Stimulated activated CD4-positive, alpha-beta T cell treated with anti-CD3 and anti-CD28 coated beads, Interleukin-4, amount 100 ng/mL, for 1 hour (primary cell): Measurements from ENCODE around the gene TNS1.

ENCODE experiments used
- DNase-seq: peaks from one replicate; pipeline ENCODE4 v3.0.0-alpha.2; 2020

The TNS1 gene

GRCh38 chr2:217892560-217892959, 110.2 kb downstream of the TNS1 start:
- no peak for DNase-seq

GRCh38 chr2:217890445-217890844, 112.3 kb downstream of the TNS1 start:
- no peak for DNase-seq

DNA sequence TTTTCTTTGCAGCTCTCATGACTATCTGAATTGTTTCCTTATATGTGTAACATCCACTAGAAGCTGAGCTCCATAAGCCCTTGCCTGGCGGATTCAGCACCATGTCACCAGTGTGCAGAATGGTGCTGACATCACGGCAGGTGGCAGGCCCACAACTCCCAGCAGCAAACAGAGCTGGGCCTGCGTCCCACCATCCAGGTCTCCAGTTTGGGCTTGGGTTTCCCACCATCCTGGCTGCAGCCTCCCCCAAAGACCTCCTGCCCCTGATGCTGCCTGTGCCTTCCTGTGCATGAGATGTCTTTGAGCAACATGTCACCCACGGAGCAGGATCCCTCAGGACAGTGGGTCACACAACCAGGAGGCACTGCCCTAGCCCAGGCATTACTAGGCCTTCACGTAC, 113.1 kb downstream of the TNS1 start:
- no peak for DNase-seq

GRCh38 chr2:217887841-217888701, 114.7 kb downstream of the TNS1 start:
- no peak for DNase-seq

- peak; percentile 63 for DNase-seq
Observed at GRCh38 chr2:217886720-217887309, 116.0 kb downstream of the TNS1 start.

- DNase-seq, result no peak
Observed at GRCh38 chr2:217886091-217886490, 116.7 kb downstream of the TNS1 start.

DNA sequence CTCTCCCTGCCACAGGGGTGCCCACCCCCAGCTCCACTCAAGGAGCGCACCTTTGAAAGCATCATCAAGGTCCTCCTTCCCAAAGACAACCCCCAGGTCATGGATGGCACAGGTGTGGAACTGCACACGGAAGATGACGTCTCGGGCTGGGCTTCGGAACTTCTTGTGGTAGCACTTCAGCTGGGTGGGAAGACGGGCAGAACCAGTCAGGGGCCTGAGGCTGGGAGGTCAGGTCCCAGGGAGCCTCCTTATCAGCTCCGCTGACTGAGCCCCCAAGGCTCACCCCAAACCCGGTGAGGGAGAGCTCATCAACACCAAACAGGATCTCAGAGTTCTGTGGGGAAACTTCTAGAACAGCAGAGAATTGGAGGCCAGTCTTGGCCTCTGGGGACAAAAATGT, 117.8 kb downstream of the TNS1 start:
- no peak for DNase-seq

DNA sequence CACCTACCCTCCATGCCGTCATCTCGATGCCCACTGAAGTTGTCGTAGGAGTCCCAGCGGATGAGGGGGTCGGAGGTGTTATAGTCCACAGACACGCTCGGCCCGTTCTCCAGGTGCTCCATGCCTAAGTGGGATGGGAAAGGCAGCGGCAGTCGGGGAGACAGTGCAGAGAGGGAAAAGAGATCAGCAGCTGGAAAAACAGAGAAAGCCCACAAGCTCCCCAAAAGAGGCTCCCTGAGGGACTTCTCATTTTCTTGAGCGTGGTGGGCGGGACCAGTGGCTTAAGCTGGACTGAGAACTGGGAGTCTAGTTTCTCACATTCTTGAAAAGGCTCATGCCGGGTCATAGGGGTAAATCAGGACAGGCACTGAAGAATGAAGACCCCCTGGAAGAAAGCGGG, 121.9 kb downstream of the TNS1 start:
- DNase-seq, result no peak

GRCh38 chr2:217880287-217880889, 122.4 kb downstream of the TNS1 start:
- no peak for DNase-seq

- no peak for DNase-seq
Observed at GRCh38 chr2:217878915-217879590, 123.7 kb downstream of the TNS1 start.

DNA sequence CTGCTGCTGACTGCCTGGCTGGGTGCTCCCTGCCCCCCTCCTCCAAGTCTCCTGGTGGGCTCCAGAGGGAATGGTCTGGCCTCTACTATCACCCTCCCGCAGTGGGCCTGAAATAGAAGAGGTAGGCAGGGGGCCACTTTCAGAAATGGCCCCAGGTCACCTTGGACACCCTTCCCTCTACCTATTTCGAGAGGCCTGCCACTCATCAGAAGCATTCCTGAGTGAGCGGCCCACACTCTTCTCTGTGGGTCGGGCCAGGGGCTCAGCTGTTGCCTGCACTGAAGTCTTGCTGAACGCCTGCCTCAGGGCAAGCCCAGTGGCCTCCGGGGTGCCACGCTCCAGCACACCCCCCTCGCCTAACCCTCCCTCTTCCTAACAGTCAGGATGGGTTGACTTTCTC, 124.9 kb downstream of the TNS1 start:
- DNase-seq, result no peak

- no peak for DNase-seq
Observed at GRCh38 chr2:217876253-217876570, 126.6 kb downstream of the TNS1 start.

DNA sequence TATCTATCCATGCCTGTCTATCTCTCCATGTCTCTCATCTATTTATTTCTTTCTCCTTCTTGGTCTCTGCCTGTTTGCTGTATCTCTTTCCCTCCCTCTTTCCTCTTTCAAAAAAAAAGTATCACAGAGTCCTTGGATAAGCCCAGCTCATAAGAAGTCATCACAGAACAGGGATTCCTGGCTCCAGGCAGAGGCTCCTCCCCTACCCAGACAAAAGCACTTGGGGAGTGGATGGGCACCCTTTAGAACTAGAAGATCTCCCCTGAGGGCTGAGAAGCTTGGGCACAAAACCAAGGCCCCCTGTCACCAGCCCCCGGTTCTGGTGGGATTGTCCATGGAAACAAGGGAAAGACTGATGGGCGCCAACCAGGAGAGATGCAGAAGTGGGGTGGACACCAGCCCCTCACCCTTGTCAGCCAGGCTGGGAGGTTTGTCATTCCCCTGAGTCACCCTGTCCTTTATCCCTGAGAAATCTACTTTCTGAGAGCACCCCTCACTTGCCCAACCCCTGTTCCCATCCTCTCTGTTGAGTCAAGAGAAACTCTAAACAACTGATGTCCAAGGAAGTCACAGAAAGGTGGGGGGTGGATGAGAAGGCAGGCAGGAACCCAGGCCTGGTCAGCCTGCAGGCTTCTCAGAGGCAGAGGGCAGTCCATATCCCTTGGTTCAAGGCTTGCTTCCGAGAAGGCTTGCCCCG, 127.1 kb downstream of the TNS1 start:
- DNase-seq, result no peak

DNA sequence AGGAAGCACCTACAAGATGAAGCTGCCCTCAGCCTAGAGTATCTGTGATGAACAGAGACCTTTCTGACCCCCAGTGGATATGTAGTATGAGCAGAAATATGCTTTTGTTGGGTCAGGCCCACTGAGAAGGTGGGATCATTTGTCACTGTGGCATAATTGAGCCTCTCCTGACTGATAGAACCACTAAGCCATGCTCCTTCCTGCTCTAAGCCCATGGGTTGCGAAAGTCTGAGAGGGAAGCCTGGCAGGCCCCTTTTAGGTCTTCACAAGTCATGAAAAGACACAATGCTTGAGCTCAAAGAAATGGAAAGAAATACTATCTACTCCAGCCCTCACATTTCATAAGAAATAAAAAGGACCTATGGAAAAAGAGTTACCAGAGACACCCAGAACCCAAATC, 127.7 kb downstream of the TNS1 start:
- no peak for DNase-seq

DNA sequence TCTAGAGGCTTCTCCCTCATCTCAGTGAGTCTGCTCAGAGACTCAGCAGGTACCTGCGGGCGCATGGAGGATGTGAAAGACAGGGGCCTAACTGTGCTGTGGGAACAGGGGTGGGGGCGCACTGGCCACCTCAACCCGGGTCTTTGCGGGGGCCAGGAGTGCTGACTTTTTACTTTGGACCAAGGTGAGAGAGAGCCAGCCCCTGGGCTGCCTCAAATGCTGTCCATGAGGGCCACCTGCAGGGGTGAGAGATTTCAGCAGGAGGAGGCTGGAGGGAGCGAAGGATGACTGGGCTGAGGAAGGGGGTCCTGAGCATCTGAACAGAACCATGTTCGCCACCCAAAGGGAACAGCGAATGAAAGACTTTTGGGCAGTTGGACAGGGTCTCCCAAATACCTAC, 129.4 kb downstream of the TNS1 start:
- DNase-seq, result no peak

- DNase-seq, result no peak
Observed at GRCh38 chr2:217872319-217872718, 130.5 kb downstream of the TNS1 start.

GRCh38 chr2:217870528-217871011, 132.2 kb downstream of the TNS1 start:
- no peak for DNase-seq

- DNase-seq, result no peak
Observed at GRCh38 chr2:217868911-217869334, 133.9 kb downstream of the TNS1 start.

GRCh38 chr2:217868265-217868892, 134.4 kb downstream of the TNS1 start:
- DNase-seq, result no peak

- no peak for DNase-seq
Observed at GRCh38 chr2:217866457-217866856, 136.3 kb downstream of the TNS1 start.

- no peak for DNase-seq
Observed at GRCh38 chr2:217864963-217865772, 137.6 kb downstream of the TNS1 start.

- DNase-seq, result no peak
Observed at GRCh38 chr2:217863883-217864282, 138.9 kb downstream of the TNS1 start.
